SK-N-SH (cell line): ENCODE results near the gene LRRC75A.

Source experiments
- CHD2 ChIP-seq: fragments of 150-350 bp; IDR thresholded peaks from 2 replicates; pipeline ENCODE4 v1.6.1; 2018; ENCODE audit warnings: low read length; ENCODE audit not compliant: partially characterized antibody
- EP300 ChIP-seq, 2 experiments: IDR thresholded peaks; 2 replicates each; pipeline versions ENCODE4 v1.4.0 to v1.6.1; 2012; ENCODE audit warnings: borderline replicate concordance in 1 of 2, low read depth in 1 of 2, low read length in 1 of 2
- GABPA ChIP-seq: IDR thresholded peaks from 2 replicates; pipeline ENCODE4 v1.4.0; 2012; ENCODE audit warnings: low read depth, mild to moderate bottlenecking
- GATA2 ChIP-seq: sonication (generic); formaldehyde crosslinking; IDR thresholded peaks from 2 replicates; pipeline ENCODE4 v1.5.0; 2020; ENCODE audit warnings: mild to moderate bottlenecking, missing genetic modification reagents
- JUND ChIP-seq: IDR thresholded peaks from 2 replicates; pipeline ENCODE4 v1.4.0; 2012
- MXI1 ChIP-seq: IDR thresholded peaks from 2 replicates; pipeline ENCODE4 v1.6.1; 2012; ENCODE audit warnings: mild to moderate bottlenecking, low read depth, low read length, improper control_type of control experiment
- RAD21 ChIP-seq: IDR thresholded peaks from 2 replicates; pipeline ENCODE4 v1.6.1; 2012; ENCODE audit warnings: mild to moderate bottlenecking, low read length
- RFX5 ChIP-seq: IDR thresholded peaks from 2 replicates; pipeline ENCODE4 v1.6.1; 2012; ENCODE audit warnings: mild to moderate bottlenecking, improper control_type of control experiment, low read length

DNA sequence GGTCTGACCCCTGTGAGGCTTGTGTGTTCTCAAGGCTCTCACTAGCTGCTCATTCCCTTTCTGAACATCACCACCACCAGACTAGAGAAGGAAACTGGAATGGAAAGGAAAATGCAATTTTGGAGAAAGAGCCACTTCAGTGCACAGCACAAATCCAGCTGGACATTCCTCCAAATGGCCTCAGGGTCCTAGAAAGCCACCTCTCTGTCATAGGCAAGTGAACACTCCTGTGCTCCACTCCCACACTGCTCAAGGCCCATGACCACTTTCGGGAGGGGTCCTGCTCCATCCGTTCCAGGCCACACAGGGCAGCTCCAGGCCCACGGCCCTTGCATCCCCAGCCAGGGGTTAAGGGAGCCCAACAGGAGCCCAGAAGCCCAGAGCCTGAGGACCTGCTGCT, 2.6 kb downstream of the LRRC75A start:
- TF ChIP-seq CHD2 (no peak), RFX5 (no peak), GATA2 (CRISPR knock-in tag) (no peak), RAD21 (no peak), JUND (no peak), EP300 (IDR thresholded peaks at IDR 0.05; ENCODE audit: borderline replicate concordance in 1 of 2, low read depth in 1 of 2, low read length in 1 of 2) (no peak), MXI1 (no peak), GABPA (no peak)
